GM23338 (cell line): Measurements from ENCODE around the gene PDE3B. TPM values are rescaled to one million over a fixed set of nuclear protein-coding genes. Genes with fewer than 3 reads are reported as not detected.

ENCODE experiments used
- ATAC-seq: fragments of 200-7000 bp; cut with Tn5 transposase; 3 replicates; pipeline ENCODE4 v1.9.1; 2020
- DNase-seq: peaks from one replicate; pipeline ENCODE4 v3.0.0-alpha.2; 2015; ENCODE audit warnings: low spot score
- H2AFZ ChIP-seq: fragments of 200-600 bp; sonication (generic); 2 replicates; pipeline ENCODE4 v1.8.0; 2016; ENCODE audit warnings: antibody characterized with exemption, mild to moderate bottlenecking, moderate library complexity
- H3F3A ChIP-seq: fragments of 200-600 bp; sonication (generic); replicated peaks from 2 replicates; pipeline ENCODE4 v1.8.0; 2017; ENCODE audit warnings: antibody characterized with exemption, mixed run types, low read depth
- H3K27ac ChIP-seq: fragments of 200-600 bp; sonication (generic); 2 replicates; pipeline ENCODE4 v1.6.1; 2016; ENCODE audit warnings: low read depth
- H3K27me3 ChIP-seq: fragments of 200-600 bp; sonication (generic); 2 replicates; pipeline ENCODE4 v1.8.0; 2016; ENCODE audit warnings: mild to moderate bottlenecking, mixed run types, moderate library complexity; ENCODE audit not compliant: insufficient read depth
- H3K36me3 ChIP-seq: fragments of 200-600 bp; sonication (generic); 2 replicates; pipeline ENCODE4 v1.8.0; 2016; ENCODE audit warnings: mild to moderate bottlenecking; ENCODE audit not compliant: insufficient read depth
- H3K4me1 ChIP-seq: fragments of 200-600 bp; sonication (generic); 2 replicates; pipeline ENCODE4 v1.8.0; 2016; ENCODE audit warnings: mild to moderate bottlenecking, moderate library complexity; ENCODE audit not compliant: insufficient read depth
- H3K4me2 ChIP-seq: fragments of 200-600 bp; sonication (generic); 2 replicates; pipeline ENCODE4 v1.7.1; 2017; ENCODE audit warnings: mixed run types
- H3K4me3 ChIP-seq: fragments of 200-600 bp; sonication (generic); 2 replicates; pipeline ENCODE4 v1.6.1; 2016; ENCODE audit warnings: mixed run types
- H3K79me2 ChIP-seq: fragments of 200-600 bp; sonication (generic); replicated peaks from 2 replicates; pipeline ENCODE4 v1.8.0; 2017; ENCODE audit warnings: mild to moderate bottlenecking; ENCODE audit not compliant: insufficient read depth
- H3K9me2 ChIP-seq: fragments of 200-600 bp; sonication (generic); 2 replicates; pipeline ENCODE4 v1.8.0; 2017; ENCODE audit not compliant: insufficient read depth
- H4K20me1 ChIP-seq: fragments of 200-600 bp; sonication (generic); replicated peaks from 2 replicates; pipeline ENCODE4 v1.8.0; 2017; ENCODE audit warnings: mild to moderate bottlenecking; ENCODE audit not compliant: insufficient read depth
- H3K27ac Mint-ChIP-seq: 2 replicates; pipeline ENCODE4 v1.8.0; 2020; ENCODE audit warnings: inconsistent platforms, mild to moderate bottlenecking, moderate library complexity, mixed read lengths
- H3K27me3 Mint-ChIP-seq: 3 replicates; pipeline ENCODE4 v1.8.0; 2022; ENCODE audit warnings: low read depth, mild to moderate bottlenecking, moderate library complexity, mixed read lengths, inconsistent platforms; ENCODE audit not compliant: insufficient read depth, poor library complexity
- H3K36me3 Mint-ChIP-seq: 3 replicates; pipeline ENCODE4 v1.8.0; 2021; ENCODE audit warnings: low read depth, mild to moderate bottlenecking, inconsistent platforms, moderate library complexity, mixed read lengths
- H3K4me1 Mint-ChIP-seq: 3 replicates; pipeline ENCODE4 v1.8.0; 2020; ENCODE audit warnings: mild to moderate bottlenecking, inconsistent platforms, mixed read lengths
- H3K4me3 Mint-ChIP-seq: 3 replicates; pipeline ENCODE4 v1.8.0; 2021; ENCODE audit warnings: moderate library complexity, mild to moderate bottlenecking, inconsistent platforms, mixed read lengths
- H3K9me3 Mint-ChIP-seq: 3 replicates; pipeline ENCODE4 v1.8.0; 2020; ENCODE audit warnings: moderate library complexity, mild to moderate bottlenecking, inconsistent platforms, mixed read lengths
- polyA plus RNA-seq: library from polyadenylated mRNA; unstranded; fragments of >200 nt; fragmentation: Nextera tagmentation; extraction: Ambion mirVana; gene quantifications from 2 replicates; pipeline ENCODE4 v1.2.1, GENCODE V29; 2016
- total RNA-seq: library from RNA; depleted of rRNA; stranded (reverse); fragments of >200 nt; shearing (Covaris generic); gene quantifications from 2 replicates; pipeline ENCODE4 v1.2.3, GENCODE V29; 2014
- TF ChIP-seq, protein P1 (sequence below): IDR thresholded peaks from one replicate; pipeline ENCODE4 v1.6.1; 2018; ENCODE audit warnings: antibody characterized with exemption; ENCODE audit not compliant: unreplicated experiment
- TF ChIP-seq, protein P2 (sequence below): fragments of 250-450 bp; sonication (Bioruptor Pico); IDR thresholded peaks from 2 replicates; pipeline ENCODE4 v1.5.0; 2020; ENCODE audit warnings: mild to moderate bottlenecking, moderate library complexity

PDE3B gene
- total and polyA plus RNA-seq, 2 experiments from 2014 or later, result 4.3 to 21.3 TPM

DNA sequence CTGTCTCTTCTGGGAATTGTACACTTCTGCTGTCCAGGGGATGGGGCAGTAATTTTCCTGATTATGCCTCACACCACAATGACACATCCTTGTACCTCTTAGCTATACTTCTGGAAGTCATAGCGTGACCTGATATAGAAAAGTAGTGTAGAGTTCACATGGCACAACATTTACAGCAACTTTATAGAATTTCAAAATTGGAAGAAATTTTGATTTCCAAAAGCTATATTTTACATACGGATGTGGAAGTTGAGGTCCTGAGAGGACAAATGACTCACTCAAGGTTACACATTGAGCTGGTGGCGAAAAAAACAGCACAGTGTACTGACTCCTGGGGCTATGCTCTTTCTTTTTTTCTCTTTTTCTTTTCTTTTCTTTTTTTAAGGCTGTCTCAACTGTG is 254.8 kb downstream of the PDE3B start:
- DNase-seq (no peak), ATAC-seq (no peak)
- TF ChIP-seq, protein P1, sequence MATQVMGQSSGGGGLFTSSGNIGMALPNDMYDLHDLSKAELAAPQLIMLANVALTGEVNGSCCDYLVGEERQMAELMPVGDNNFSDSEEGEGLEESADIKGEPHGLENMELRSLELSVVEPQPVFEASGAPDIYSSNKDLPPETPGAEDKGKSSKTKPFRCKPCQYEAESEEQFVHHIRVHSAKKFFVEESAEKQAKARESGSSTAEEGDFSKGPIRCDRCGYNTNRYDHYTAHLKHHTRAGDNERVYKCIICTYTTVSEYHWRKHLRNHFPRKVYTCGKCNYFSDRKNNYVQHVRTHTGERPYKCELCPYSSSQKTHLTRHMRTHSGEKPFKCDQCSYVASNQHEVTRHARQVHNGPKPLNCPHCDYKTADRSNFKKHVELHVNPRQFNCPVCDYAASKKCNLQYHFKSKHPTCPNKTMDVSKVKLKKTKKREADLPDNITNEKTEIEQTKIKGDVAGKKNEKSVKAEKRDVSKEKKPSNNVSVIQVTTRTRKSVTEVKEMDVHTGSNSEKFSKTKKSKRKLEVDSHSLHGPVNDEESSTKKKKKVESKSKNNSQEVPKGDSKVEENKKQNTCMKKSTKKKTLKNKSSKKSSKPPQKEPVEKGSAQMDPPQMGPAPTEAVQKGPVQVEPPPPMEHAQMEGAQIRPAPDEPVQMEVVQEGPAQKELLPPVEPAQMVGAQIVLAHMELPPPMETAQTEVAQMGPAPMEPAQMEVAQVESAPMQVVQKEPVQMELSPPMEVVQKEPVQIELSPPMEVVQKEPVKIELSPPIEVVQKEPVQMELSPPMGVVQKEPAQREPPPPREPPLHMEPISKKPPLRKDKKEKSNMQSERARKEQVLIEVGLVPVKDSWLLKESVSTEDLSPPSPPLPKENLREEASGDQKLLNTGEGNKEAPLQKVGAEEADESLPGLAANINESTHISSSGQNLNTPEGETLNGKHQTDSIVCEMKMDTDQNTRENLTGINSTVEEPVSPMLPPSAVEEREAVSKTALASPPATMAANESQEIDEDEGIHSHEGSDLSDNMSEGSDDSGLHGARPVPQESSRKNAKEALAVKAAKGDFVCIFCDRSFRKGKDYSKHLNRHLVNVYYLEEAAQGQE, result no peak
- TF ChIP-seq, protein P2, sequence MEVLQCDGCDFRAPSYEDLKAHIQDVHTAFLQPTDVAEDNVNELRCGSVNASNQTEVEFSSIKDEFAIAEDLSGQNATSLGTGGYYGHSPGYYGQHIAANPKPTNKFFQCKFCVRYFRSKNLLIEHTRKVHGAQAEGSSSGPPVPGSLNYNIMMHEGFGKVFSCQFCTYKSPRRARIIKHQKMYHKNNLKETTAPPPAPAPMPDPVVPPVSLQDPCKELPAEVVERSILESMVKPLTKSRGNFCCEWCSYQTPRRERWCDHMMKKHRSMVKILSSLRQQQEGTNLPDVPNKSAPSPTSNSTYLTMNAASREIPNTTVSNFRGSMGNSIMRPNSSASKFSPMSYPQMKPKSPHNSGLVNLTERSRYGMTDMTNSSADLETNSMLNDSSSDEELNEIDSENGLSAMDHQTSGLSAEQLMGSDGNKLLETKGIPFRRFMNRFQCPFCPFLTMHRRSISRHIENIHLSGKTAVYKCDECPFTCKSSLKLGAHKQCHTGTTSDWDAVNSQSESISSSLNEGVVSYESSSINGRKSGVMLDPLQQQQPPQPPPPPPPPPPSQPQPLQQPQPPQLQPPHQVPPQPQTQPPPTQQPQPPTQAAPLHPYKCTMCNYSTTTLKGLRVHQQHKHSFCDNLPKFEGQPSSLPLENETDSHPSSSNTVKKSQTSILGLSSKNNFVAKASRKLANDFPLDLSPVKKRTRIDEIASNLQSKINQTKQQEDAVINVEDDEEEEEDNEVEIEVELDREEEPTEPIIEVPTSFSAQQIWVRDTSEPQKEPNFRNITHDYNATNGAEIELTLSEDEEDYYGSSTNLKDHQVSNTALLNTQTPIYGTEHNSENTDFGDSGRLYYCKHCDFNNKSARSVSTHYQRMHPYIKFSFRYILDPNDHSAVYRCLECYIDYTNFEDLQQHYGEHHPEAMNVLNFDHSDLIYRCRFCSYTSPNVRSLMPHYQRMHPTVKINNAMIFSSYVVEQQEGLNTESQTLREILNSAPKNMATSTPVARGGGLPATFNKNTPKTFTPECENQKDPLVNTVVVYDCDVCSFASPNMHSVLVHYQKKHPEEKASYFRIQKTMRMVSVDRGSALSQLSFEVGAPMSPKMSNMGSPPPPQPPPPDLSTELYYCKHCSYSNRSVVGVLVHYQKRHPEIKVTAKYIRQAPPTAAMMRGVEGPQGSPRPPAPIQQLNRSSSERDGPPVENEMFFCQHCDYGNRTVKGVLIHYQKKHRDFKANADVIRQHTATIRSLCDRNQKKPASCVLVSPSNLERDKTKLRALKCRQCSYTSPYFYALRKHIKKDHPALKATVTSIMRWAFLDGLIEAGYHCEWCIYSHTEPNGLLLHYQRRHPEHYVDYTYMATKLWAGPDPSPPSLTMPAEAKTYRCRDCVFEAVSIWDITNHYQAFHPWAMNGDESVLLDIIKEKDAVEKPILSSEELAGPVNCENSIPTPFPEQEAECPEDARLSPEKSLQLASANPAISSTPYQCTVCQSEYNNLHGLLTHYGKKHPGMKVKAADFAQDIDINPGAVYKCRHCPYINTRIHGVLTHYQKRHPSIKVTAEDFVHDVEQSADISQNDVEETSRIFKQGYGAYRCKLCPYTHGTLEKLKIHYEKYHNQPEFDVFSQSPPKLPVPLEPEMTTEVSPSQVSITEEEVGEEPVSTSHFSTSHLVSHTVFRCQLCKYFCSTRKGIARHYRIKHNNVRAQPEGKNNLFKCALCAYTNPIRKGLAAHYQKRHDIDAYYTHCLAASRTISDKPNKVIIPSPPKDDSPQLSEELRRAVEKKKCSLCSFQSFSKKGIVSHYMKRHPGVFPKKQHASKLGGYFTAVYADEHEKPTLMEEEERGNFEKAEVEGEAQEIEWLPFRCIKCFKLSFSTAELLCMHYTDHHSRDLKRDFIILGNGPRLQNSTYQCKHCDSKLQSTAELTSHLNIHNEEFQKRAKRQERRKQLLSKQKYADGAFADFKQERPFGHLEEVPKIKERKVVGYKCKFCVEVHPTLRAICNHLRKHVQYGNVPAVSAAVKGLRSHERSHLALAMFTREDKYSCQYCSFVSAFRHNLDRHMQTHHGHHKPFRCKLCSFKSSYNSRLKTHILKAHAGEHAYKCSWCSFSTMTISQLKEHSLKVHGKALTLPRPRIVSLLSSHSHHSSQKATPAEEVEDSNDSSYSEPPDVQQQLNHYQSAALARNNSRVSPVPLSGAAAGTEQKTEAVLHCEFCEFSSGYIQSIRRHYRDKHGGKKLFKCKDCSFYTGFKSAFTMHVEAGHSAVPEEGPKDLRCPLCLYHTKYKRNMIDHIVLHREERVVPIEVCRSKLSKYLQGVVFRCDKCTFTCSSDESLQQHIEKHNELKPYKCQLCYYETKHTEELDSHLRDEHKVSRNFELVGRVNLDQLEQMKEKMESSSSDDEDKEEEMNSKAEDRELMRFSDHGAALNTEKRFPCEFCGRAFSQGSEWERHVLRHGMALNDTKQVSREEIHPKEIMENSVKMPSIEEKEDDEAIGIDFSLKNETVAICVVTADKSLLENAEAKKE (CRISPR knock-in tag), result no peak
- Histone ChIP-seq H3K27me3 (no peaks in the 10 kb centered on the region), H3K4me2 (no peak overlapping the region), H3K4me3 (no peak overlapping the region), H3F3A (no peaks in the 10 kb centered on the region), H3K4me1 (0 out of 2 replicates have a peak, but pooled peaks cover 10% of the 10 kb centered on the region), H4K20me1 (no peaks in the 10 kb centered on the region), H3K9me2 (no peaks in the 10 kb centered on the region), H3K36me3 (no peaks in the 10 kb centered on the region), H3K27ac (no peak overlapping the region), H3K79me2 (no peaks in the 10 kb centered on the region), H2AFZ (no peak overlapping the region)
- H3K36me3 Mint-ChIP-seq, result no peaks in the 10 kb centered on the region; the same call in 2 of the 3 replicates
- no peak overlapping the region for H3K27ac Mint-ChIP-seq
- no peak overlapping the region for H3K4me3 Mint-ChIP-seq
- H3K27me3 Mint-ChIP-seq, result peaks cover 3% of the 10 kb centered on the region
- peaks cover 13% of the 10 kb centered on the region for H3K4me1 Mint-ChIP-seq
- peaks cover 4% of the 10 kb centered on the region; the same call in 1 of the 3 replicates for H3K9me3 Mint-ChIP-seq
